Activated T-helper 1 cell treated with anti-CD3 and anti-CD28 coated beads, Interleukin-12 subunit alpha, Interleukin-12 subunit beta, Interleukin-2, Interleukin-4 antibody, amounts not matched to agents 30 ng/mL and 10 ng/mL and 1 ng/mL, durations not matched to agents 14 hours and 24 hours and 36 hours (primary cell): ENCODE measurements around the gene BTN3A1. TPM values are rescaled to one million over a fixed set of nuclear protein-coding genes. Genes with fewer than 3 reads are reported as not detected.
"Not testable (repeated sequence)": the region's sequence is repeated elsewhere in the genome, so short reads cannot be mapped to it uniquely, and the experiment has no call there.

ENCODE experiments used
- DNase-seq: peaks from one replicate; pipeline ENCODE4 v3.0.0; 2021; ENCODE audit warnings: low spot score
- H3K27ac Mint-ChIP-seq: one replicate; pipeline ENCODE4 v1.8.0; 2021; ENCODE audit warnings: mild to moderate bottlenecking, mixed read lengths
- H3K27me3 Mint-ChIP-seq: one replicate; pipeline ENCODE4 v1.8.0; 2022; ENCODE audit warnings: mild to moderate bottlenecking, moderate library complexity, mixed read lengths; ENCODE audit not compliant: insufficient read depth
- H3K36me3 Mint-ChIP-seq: one replicate; pipeline ENCODE4 v1.8.0; 2021; ENCODE audit warnings: low read depth, mixed read lengths
- H3K4me1 Mint-ChIP-seq: one replicate; pipeline ENCODE4 v1.8.0; 2021; ENCODE audit warnings: low read depth, mixed read lengths
- H3K4me3 Mint-ChIP-seq: one replicate; pipeline ENCODE4 v1.8.0; 2021; ENCODE audit warnings: mild to moderate bottlenecking, moderate library complexity, mixed read lengths
- H3K9me3 Mint-ChIP-seq: one replicate; pipeline ENCODE4 v1.8.0; 2021; ENCODE audit warnings: mixed read lengths
- intact Hi-C: fragments of 100-400 bp; cut with micrococcal nuclease; formaldehyde crosslinking; loops from one replicate; pipeline ENCODE4 v1.15.1; 2024
- total RNA-seq: library from RNA; stranded (reverse); gene quantifications from 2 replicates; pipeline ENCODE4 v1.2.3, GENCODE V29; 2022

The BTN3A1 gene
- total RNA-seq, 1 donor from 2014 or later: 30.6 TPM

DNA sequence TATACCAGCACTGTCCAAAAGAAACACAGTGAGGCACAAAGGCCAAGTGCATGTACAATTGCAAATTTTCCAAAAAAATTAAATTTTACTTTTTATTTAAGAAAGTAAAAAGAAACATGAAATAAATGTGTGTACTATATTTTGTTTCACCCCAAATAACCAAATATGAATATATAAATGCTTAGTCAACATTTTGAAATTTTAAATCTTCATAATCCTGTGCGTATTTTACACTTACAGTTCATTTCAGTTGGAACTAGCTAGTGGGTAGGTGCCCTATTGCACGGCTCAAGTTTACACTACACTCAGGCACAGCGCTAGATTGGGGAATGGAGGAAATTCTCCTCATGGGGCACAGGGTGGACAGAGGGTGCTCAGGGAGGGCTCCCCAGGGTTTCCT lies 20.3 kb downstream of the BTN3A1 start:
- Mint-ChIP-seq H3K27ac (no peak overlapping the region), H3K4me1 (peaks cover 11% of the 10 kb centered on the region), H3K36me3 (peaks cover 24% of the 10 kb centered on the region), H3K4me3 (no peak overlapping the region), H3K27me3 (no peaks in the 10 kb centered on the region), H3K9me3 (peaks cover 19% of the 10 kb centered on the region)
- DNase-seq: no peak
- intact Hi-C loops: no loop called here

DNA sequence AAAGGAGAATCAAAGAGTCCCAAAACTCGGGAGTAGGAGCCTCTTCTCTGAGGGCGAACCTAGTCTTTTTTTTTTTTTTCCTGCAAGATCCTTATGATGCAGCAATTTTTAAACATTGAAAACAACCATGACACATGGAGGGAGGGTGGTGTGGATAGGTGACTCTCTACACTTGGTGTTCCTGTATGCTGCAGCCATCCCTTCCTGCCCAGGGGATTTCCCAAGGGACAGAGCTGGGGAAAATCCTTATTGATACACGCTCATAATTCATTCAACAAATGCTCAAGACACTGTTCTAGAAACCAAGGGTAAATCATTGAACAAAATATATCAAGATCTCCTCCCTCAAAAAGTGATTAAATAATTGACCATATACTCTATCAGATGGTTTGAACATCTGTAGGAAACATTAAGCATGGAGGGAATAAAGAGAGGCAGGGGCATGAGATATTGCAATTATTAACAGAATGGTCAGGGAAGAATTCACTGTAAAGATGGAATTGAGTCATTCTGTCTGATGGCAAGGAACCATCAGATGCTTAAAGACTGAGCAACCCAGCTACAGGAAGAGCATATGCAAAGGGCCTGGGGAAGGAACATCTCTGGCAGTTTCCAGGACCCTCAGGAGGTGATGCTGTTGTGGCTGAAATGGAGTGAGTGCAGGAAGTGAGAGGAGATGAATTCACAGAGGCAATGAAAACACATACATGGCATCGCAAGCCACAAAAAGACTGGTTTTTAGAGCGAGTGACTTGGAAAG lies 24.8 kb downstream of the BTN3A1 start:
- no peak for DNase-seq
- Mint-ChIP-seq H3K4me3 (no peak overlapping the region), H3K27me3 (no peaks in the 10 kb centered on the region), H3K4me1 (peaks cover 13% of the 10 kb centered on the region), H3K9me3 (no peaks in the 10 kb centered on the region), H3K36me3 (peaks cover 20% of the 10 kb centered on the region), H3K27ac (no peak overlapping the region)
- intact Hi-C loops: no loop called here

DNA sequence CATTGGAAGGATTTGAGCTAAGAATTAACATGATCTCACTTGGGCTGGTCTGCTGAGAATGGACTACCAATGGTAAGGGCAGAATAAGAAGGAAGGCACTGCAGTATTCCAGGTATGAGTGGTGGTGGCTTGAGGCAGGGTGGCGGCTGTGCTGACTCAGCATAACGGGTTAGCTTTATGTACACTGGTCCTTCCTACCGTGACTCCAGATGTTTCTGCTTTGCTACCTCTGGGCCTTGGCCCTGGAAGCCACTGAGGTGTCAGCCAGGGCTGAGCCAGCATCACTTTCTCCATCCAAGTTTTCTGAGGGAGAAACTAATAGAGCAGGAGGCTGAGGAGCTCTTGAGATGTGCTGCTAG lies 25.4 kb downstream of the BTN3A1 start:
- no peak for DNase-seq
- peaks cover 22% of the 10 kb centered on the region for H3K36me3 Mint-ChIP-seq

DNA sequence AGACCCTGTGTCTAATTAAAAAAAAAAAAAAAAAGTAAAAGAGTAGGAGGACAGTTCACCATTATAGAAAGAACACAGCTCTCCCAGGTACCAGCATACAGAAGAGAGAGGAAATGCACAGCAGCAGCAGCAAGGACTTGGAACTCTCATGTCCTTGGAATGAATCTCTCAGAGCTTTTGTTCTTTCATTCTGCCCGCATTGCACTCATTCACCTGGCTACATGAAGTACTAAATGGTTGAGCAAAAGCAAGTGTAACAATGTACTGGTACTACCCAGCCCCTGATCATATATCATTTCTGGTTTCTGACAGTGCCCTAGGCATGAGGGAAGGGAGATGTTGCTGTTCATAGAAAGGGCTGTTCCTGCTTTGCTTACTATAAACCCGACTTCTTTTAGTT lies 26.1 kb downstream of the BTN3A1 start:
- H3K4me3 Mint-ChIP-seq: no peak overlapping the region
- intact Hi-C loops: no loop called here
- H3K4me1 Mint-ChIP-seq: peaks cover 9% of the 10 kb centered on the region

More for the DNA sequence above, 25.4 kb downstream of the BTN3A1 start:
- H3K27me3 Mint-ChIP-seq: no peaks in the 10 kb centered on the region
- H3K9me3 Mint-ChIP-seq: no peaks in the 10 kb centered on the region
- no peak overlapping the region for H3K4me3 Mint-ChIP-seq
- peaks cover 13% of the 10 kb centered on the region for H3K4me1 Mint-ChIP-seq
- no peak overlapping the region for H3K27ac Mint-ChIP-seq
- intact Hi-C loops: no loop called here

DNA sequence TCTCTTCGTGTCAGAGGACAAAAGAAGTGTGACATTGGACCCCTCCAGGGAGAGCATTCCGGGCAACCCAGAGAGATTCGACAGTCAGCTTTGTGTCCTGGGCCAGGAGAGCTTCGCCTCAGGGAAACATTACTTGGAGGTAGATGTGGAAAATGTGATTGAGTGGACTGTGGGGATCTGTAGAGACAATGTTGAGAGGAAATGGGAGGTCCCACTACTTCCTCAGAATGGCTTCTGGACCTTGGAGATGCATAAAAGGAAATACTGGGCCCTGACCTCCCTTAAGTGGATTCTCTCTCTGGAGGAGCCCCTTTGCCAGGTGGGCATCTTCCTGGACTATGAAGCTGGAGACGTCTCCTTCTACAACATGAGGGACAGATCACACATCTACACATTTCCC lies 28.7 kb downstream of the BTN3A1 start:
- no peak overlapping the region for H3K4me3 Mint-ChIP-seq
- intact Hi-C loops: no loop called here
- peaks cover 31% of the 10 kb centered on the region for H3K36me3 Mint-ChIP-seq
- no peak overlapping the region for H3K27ac Mint-ChIP-seq
- H3K9me3 Mint-ChIP-seq: peaks cover 10% of the 10 kb centered on the region
- H3K27me3 Mint-ChIP-seq: peaks cover 1% of the 10 kb centered on the region
- peaks cover 9% of the 10 kb centered on the region for H3K4me1 Mint-ChIP-seq
- no peak for DNase-seq

More for the DNA sequence above, 26.1 kb downstream of the BTN3A1 start:
- Mint-ChIP-seq H3K27ac (no peak overlapping the region), H3K9me3 (no peaks in the 10 kb centered on the region), H3K36me3 (peaks cover 22% of the 10 kb centered on the region), H3K27me3 (no peaks in the 10 kb centered on the region)
- no peak for DNase-seq

DNA sequence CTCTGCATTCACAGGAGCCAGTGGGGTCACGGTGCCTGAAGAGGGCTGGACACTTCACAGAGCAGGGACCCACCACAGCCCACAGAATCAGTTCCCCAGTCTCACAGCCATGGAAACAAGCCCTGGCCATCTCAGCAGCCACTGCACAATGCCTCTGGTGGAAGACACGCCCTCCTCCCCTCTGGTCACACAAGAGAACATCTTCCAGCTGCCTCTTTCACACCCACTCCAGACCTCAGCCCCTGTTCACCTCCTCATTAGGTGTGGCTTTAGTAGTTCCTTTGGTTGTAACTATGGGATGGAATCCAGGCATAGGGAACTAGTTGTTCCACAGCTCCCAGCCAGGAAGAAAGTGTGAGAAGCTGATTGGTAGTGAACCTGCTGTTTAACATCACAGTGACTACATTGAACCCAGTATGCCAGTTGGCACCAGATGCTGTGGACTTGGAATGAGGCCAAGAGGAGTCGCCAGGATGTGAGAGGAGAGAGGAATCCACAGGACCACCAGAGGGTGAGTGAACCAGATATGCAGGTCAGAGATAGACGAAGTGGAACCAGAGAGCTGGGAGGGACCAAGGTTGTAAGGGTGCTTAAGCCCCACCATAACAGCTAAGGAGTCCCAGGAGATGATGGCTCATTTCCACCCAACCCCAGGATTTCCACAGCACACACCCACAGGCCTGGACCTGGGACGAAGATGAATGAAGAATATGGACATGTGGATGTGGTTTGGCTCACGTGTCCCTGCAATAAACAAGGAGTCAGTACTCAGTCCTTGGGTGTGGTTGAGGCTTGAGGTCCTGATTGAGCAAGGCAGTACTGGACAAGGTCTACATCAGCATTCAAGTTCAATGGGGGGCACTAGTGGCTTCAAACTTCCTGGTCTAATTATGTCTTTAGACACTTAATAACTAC lies 29.4 kb downstream of the BTN3A1 start:
- no peak for DNase-seq
- Mint-ChIP-seq H3K9me3 (peaks cover 10% of the 10 kb centered on the region), H3K4me3 (no peak overlapping the region), H3K4me1 (peaks cover 9% of the 10 kb centered on the region), H3K36me3 (peaks cover 29% of the 10 kb centered on the region), H3K27me3 (peaks cover 1% of the 10 kb centered on the region), H3K27ac (no peak overlapping the region)
- intact Hi-C loops: no loop called here

DNA sequence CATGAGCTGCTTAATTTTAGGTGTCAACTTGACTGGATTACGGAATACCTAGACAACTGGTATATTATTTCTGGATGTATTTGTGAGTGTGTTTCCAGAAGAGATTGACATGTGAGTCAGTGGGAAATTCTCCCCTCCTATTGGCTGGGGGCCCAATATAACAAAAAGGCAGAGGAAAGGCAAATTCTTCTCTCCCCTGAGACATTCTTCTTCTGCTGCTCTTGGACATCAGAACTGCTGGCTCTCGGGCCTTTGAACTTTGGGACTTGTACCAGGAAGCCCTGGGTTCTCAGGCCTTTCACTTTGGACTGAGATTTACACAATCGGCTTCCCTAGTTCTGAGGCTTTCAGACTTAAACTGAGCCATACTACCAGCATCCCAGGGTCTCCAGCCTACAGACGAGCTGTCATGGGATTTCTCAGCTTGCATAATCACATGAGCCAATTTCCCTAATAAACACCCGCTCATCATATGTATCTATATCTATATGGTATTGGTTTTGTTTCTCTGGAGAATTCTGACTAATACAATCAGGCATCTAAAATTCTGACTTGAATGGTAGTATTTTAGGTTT lies 30.6 kb downstream of the BTN3A1 start:
- intact Hi-C loops: no loop called here
- H3K9me3 Mint-ChIP-seq: peaks cover 10% of the 10 kb centered on the region
- peaks cover 20% of the 10 kb centered on the region for H3K36me3 Mint-ChIP-seq
- H3K27me3 Mint-ChIP-seq: peaks cover 1% of the 10 kb centered on the region
- no peak for DNase-seq
- no peaks in the 10 kb centered on the region for H3K4me1 Mint-ChIP-seq
- no peak overlapping the region for H3K27ac Mint-ChIP-seq
- no peak overlapping the region for H3K4me3 Mint-ChIP-seq

DNA sequence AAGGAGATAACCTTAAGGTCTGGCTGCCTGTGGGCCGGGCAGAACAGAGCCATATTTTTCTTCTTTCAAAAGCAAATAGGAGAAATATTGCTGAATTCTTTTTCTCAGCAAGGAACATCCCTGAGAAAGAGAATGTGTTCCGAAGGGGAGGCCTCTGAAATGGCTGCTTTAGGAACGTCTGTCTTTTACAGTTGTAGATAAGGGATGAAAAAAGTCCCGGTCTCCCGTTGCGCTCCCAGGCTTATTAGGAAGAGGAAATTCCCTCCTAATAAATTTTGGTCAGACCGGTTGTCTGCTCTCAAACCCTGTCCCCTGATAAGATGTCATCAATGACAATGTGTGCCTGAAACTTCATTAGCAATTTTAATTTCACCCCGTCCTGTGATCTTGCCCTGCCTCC lies 31.6 kb downstream of the BTN3A1 start:
- intact Hi-C loops, DNase-seq, H3K4me1 Mint-ChIP-seq, H3K4me3 Mint-ChIP-seq, H3K27me3 Mint-ChIP-seq, H3K27ac Mint-ChIP-seq: not testable (repeated sequence)
- peaks cover 10% of the 10 kb centered on the region for H3K9me3 Mint-ChIP-seq
- H3K36me3 Mint-ChIP-seq: peaks cover 18% of the 10 kb centered on the region

DNA sequence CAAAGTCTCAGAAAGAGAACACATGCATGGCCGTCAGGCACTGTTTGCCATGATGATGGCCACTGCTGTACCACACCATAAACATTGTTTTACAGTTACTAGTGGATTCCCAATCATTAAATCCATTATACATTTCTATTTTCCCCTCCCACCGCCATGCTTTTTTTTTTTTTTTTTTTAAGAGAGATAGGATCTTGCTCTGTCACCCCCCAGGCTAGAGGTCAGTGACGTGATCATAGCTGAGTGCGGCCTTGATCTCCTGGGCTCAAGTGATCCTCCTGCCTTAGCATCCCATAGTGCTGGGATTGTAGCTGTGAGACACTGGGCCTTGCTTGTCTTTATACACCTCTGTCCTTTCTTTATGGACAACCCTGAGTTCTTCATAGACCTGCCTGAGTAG lies 33.9 kb downstream of the BTN3A1 start:
- H3K27me3 Mint-ChIP-seq: peaks cover 1% of the 10 kb centered on the region
- H3K27ac Mint-ChIP-seq: no peak overlapping the region
- H3K4me3 Mint-ChIP-seq: no peak overlapping the region
- H3K9me3 Mint-ChIP-seq: peaks cover 10% of the 10 kb centered on the region
- no peak for DNase-seq
- intact Hi-C loops: no loop called here
- peaks cover 19% of the 10 kb centered on the region for H3K4me1 Mint-ChIP-seq
- peaks cover 18% of the 10 kb centered on the region for H3K36me3 Mint-ChIP-seq

DNA sequence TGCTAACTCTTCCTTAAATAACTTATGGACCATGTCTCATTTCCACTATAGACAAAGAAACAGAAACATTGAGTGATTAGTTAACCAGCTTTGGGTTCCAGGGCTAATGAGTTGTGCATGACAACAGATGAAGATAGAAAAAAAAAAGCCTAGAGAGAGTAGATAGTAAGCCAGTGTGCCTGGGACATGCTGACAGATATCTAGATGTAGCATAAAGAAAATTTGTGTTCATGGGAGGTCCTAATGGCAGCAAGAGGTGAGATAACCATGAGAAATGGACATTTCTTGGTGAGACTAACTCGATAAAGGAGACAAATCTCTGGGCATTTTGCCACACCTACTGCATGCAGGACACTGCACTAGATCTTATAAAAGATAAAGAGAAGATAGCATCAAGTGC lies 35.5 kb downstream of the BTN3A1 start:
- Mint-ChIP-seq H3K27me3 (peaks cover 1% of the 10 kb centered on the region), H3K27ac (no peak overlapping the region), H3K4me1 (peaks cover 30% of the 10 kb centered on the region), H3K36me3 (peaks cover 13% of the 10 kb centered on the region), H3K9me3 (peaks cover 10% of the 10 kb centered on the region), H3K4me3 (no peak overlapping the region)
- DNase-seq: no peak
- intact Hi-C loops: no loop called here

DNA sequence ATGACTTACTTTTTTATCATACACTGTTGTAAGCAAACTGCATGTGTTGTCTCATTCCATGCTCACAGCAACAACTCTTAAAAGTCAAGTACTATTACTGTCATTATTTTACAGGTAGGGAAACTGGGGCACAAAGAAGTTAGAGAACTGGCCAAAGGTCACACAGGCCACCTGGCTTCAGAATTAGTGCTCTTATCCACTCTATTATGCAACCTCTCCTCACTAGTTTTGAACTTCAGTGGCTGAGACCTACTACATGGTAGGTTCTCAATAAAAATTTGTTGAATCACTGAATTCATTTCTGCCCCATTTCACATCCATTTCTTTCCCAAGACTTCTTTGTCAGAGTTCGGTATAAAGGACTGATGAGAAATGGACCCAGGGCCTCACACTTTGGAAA lies 35.9 kb downstream of the BTN3A1 start:
- Mint-ChIP-seq H3K9me3 (peaks cover 10% of the 10 kb centered on the region), H3K4me1 (peaks cover 35% of the 10 kb centered on the region), H3K27ac (no peak overlapping the region), H3K36me3 (peaks cover 16% of the 10 kb centered on the region), H3K27me3 (peaks cover 1% of the 10 kb centered on the region), H3K4me3 (no peak overlapping the region)
- intact Hi-C loops: no loop called here
- DNase-seq: no peak

DNA sequence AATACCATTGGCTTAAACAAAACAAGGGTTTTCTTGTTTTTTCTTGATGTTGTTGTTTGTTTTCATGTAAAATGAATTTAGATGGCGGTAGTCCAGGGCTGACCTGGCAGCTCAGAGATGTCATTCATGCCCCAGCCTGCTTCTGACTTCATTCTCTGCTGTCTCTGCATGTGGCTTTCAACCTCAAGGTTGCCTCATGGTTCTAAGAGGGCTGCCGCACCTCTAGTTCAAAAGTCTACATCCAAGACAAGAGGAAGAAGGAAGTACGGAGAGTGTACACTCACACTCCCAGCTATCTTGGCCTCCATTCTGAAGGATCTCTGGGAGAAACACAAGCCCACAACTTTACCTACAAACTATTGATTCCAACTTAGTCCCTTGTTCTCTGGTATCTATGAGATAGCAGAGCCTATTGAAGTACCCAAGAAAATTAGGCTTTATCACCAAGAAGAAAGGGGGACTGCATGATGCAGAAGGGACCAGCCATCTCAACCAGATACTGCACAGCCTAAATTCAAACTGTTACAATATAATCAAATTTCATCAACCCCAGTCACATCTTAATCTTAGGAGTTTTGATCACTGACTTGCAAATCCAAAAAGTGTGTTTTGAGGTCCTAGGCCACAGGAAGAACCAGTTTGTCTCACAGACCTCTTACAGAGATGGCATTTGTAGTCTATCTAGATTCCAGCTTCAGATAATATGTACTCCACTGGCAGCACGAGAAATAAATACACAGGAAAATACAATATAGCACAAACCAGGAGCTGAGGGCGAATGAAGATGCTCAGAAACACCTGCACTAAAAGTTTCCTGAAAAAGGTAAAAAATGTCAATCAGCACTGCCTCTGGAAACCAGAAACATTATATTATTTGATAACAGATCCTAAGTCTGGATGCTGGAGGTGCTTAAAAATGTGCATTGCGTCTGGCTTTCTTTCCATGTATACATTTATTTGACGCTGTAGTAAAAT lies 37.4 kb downstream of the BTN3A1 start:
- Mint-ChIP-seq H3K4me1 (peaks cover 38% of the 10 kb centered on the region), H3K27ac (peak overlapping the region; percentile 92), H3K4me3 (peak overlapping the region; percentile 87), H3K36me3 (peaks cover 15% of the 10 kb centered on the region), H3K9me3 (peaks cover 3% of the 10 kb centered on the region), H3K27me3 (no peaks in the 10 kb centered on the region)
- no peak for DNase-seq
- intact Hi-C loops: loop anchor here (1.0 to 2.0 kb wide), 7 partner anchors 18 to 93 kb away; partner anchors contain the start of genes BTN2A1, BTN2A2, BTN3A1 and BTN3A2
